Fibroblast of mammary gland (primary cell): ENCODE results near the gene TRIM62.
A peak's percentile ranks its signal among the peaks of the same experiment; 100 is the strongest.
"Not testable (repeated sequence)": the region's sequence is repeated elsewhere in the genome, so short reads cannot be mapped to it uniquely, and the experiment has no call there.

Experiments used
- DNase-seq: peaks from one replicate; pipeline ENCODE4 v3.0.0-alpha.2; 2010; ENCODE audit warnings: low read depth
- H3K4me3 ChIP-seq: 2 replicates; pipeline ENCODE4 v1.5.1; 2011; ENCODE audit warnings: low read depth, mild to moderate bottlenecking, low read length, moderate library complexity; ENCODE audit not compliant: control insufficient read depth
- TF ChIP-seq, protein P1 (sequence below): conservative IDR thresholded peaks from 2 replicates; pipeline ENCODE4 v1.5.1; 2011; ENCODE audit warnings: low read depth, low read length, inconsistent platforms; ENCODE audit not compliant: control insufficient read depth, insufficient read depth

TRIM62 gene

DNA sequence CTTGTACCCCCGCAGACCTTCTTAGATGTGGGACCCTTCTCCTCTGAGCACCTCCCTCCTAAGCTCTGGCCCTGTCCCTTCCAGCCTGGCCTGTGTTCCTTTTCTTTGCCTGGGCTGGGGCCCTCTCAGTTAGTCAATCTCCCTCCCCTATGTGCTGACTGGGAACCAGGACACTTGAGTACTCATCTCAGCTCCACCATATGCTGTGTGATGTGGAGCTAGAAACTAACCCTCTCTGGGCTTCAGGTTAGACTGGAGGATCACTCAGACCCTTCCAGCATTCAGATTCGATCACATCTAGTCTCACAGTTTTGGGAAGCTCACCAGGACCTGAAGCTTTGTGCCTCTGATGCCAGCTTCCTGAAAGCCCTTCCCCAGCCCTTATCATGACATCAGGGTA is 40.6 kb downstream of the TRIM62 start:
- TF ChIP-seq, protein P1, sequence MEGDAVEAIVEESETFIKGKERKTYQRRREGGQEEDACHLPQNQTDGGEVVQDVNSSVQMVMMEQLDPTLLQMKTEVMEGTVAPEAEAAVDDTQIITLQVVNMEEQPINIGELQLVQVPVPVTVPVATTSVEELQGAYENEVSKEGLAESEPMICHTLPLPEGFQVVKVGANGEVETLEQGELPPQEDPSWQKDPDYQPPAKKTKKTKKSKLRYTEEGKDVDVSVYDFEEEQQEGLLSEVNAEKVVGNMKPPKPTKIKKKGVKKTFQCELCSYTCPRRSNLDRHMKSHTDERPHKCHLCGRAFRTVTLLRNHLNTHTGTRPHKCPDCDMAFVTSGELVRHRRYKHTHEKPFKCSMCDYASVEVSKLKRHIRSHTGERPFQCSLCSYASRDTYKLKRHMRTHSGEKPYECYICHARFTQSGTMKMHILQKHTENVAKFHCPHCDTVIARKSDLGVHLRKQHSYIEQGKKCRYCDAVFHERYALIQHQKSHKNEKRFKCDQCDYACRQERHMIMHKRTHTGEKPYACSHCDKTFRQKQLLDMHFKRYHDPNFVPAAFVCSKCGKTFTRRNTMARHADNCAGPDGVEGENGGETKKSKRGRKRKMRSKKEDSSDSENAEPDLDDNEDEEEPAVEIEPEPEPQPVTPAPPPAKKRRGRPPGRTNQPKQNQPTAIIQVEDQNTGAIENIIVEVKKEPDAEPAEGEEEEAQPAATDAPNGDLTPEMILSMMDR, result no peak
- no peak overlapping the region for H3K4me3 ChIP-seq
- DNase-seq, result no peak

DNA sequence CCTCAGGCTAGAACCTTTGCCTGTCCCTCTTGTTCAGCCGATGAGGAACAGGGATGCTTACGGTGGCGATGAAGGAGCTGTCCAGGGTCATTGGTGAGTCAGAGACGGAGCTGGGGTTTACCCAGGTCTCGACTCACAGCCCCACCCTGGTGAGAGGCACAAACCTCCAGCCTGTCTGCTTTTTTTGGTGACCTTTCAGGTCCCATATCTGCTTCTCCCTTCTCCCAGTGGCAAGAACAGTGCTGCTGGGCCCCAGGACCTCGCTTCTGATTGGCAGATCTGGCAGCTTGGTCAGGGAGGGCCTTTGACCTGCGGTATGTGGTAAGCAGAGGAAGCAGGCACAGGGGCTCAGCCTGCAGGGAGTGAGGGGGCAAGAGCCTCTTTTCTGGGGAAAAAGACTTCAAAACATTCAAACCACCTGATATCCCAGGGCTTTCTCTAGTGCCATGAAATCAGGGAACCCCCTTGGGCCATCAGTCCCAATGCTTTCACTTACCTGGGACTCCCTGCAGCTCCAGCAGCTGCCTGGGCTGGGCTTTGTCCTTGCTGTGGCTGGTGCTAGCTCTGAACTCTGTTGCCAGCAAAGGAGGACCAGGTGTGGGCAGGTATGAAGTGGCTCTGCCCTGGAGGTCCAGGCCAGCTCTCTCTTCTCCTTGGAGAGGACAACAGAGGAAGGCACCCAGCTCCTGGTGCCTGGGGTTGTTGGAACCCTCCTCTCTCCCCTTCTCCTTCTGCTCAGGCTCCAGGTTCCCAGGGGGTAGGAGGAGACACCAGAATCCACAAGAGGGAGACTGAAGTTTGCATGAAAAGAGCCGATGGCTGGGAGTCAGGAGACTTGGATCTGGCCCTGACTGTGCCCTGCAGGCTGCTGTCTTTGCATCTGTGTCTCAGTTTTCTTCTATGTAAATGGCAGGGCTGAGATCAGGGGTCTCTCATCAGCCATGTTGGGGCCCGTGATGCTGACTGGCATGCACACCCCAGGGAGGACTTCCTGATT is 41.4 kb downstream of the TRIM62 start:
- TF ChIP-seq, protein P1, result no peak
- DNase-seq, result peak; percentile 25
- H3K4me3 ChIP-seq, result no peak overlapping the region

DNA sequence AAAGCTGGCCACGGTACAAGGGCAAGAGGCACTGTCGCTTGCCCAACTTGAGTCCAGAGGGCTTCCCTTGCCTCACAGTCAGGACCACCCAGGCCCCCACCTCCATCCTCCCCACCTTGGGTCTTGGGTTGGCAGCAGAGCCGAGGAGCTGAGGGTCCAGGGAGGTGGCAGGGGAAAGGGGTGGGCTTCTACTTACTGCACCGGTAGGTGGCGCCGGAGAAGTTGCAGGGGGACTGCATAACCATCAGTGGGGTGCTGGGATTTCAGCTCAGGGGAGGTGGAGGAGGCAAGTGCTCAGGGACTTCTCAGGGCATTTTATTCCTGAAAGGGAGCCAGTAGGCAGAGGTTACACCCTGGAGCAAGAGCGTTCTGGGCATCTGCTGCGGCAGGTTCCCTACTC is 44.0 kb downstream of the TRIM62 start:
- TF ChIP-seq, protein P1, result peak; percentile 54
- no peak overlapping the region for H3K4me3 ChIP-seq
- peak; percentile 26 for DNase-seq

DNA sequence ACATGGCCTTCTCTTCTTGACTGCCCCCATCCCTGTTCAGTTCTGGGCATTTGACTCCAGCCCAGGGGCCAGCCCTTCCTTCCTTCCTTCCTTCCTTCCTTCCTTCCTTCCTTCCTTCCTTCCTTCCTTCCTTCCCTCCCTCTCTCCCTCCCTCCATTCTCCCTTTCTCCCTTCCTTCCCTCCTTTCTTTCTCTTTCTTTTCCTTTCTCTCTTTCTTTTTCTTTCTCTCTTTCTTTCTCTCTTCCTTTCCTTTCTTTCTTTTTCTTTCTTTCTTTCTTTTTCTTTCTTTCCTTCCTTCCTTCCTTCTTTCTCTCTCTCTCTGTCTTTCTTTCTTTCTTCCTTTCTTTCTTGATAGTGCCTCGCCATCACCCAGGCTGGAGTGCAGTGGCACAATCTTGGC is 45.8 kb downstream of the TRIM62 start:
- not testable (repeated sequence) for H3K4me3 ChIP-seq, DNase-seq

DNA sequence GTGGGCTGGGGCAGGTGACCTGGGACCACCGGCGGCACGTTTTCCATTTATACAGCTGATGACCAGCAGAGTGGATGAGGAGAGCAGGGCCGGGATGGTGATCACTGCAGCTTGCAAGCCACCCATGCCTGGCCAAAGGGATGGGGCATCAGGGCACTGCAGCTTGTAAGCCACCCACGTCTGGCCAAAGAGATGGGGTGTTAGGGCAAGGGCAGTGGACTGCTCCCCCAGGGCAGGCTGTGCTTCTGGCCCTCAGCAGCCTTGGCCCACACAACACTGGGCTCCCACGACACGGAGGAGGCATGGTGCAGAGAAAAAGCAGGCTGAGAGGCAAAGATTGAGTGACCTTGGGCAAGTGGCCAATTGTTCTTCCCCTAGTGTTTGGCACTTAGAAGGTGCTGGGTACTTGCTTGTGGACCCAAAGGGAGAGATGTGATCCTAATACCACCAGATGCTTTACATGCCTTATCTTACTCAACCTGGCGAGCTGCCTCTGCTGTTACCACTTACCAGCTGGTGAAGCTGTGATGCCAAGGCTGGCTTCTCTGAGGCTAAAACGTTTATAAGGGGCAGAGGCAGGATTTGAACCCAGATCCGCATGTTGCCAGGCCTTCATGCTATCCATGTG is 48.3 kb downstream of the TRIM62 start:
- DNase-seq, result no peak
- TF ChIP-seq, protein P1, result no peak
- H3K4me3 ChIP-seq, result no peak overlapping the region

DNA sequence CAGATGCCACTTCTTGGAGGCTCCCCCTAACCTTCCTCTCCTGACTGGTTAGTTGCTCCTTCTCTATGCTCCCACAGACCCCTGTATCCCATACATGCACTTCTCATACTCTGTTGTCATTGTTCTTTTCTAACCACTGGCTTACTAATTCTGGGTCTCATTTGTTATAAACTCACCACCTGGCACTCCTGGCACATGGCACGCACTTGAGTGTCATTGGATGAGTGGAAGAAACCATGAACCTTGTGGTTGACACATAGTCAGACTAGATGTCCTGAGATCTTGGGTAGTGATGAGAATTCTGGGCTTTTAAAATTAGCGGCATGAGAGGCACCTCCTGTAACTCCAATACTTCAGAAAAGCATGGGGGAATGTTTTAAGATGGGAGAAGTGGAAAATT is 49.3 kb downstream of the TRIM62 start:
- H3K4me3 ChIP-seq, result no peak overlapping the region
- no peak for DNase-seq
- TF ChIP-seq, protein P1, result no peak

DNA sequence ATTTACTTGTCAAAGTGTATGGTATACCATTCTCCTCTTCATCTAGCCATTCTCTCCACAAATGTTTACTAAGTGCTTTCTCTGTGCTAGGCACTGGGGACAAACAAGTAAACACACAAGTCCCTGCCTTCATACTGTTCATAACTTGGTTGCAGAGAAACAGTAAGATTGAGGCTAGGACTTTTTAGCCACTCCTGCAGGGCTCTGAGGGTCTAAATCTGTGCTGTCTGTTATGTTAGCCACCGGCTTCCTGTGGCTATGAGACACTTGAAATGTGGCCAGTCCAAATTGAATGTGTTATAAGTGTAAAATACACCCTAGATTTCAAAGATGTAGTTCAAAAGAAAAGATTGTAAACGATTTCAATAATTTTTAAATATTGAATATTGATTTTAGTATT is 50.7 kb downstream of the TRIM62 start:
- DNase-seq, result no peak
- TF ChIP-seq, protein P1, result no peak

More for the DNA sequence above, 50.7 kb downstream of the TRIM62 start:
- H3K4me3 ChIP-seq, result no peak overlapping the region
